RWPE1 (cell line): Measurements from ENCODE around the gene LAMC3.

ENCODE experiments used
- CTCF ChIA-PET: fragments of 350-600 bp; sonication (Branson Sonifier 250); formaldehyde crosslinking; extraction: SDS; loops from one replicate; lab custom pipeline; 2021; lab: Yijun Ruan, JAX
- POLR2A ChIA-PET: fragments of 400-600 bp; formaldehyde crosslinking; extraction: SDS; loops from one replicate; lab custom pipeline; 2020; ENCODE audit warnings: antibody characterized with exemption; ENCODE audit not compliant: low non-redundant PET; lab: Yijun Ruan, JAX
- DNase-seq: peaks from one replicate; pipeline ENCODE4 v3.0.0; 2012; ENCODE audit warnings: low spot score
- H3K27ac ChIP-seq: fragments of 450-650 bp; 2 replicates; pipeline ENCODE4 v1.5.1; 2017
- TF ChIP-seq, protein P1 (sequence below): fragments of 450-650 bp; conservative IDR thresholded peaks from 2 replicates; pipeline ENCODE4 v1.5.1; 2017; ENCODE audit warnings: low read depth, mild to moderate bottlenecking

The LAMC3 gene

DNA sequence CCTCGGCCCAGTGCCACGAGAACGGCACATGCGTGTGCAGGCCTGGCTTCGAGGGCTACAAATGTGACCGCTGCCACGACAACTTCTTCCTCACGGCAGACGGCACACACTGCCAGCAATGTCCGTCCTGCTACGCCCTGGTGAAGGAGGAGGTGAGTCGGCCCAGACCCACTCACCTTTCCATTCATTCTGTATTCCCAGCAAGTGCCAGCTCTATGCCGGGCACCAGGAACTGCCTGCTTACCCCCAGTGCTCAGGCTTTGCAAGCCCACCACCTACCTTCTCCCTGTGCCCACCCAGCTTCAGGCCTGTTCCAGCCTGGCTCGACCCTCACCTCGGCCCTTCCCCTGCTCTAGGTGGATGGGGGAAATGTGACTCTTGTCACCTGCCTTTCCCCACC is 60.7 kb downstream of the LAMC3 start:
- DNase-seq: no peak
- H3K27ac ChIP-seq: no peak overlapping the region
- CTCF ChIA-PET: no interaction called here
- TF ChIP-seq, protein P1, sequence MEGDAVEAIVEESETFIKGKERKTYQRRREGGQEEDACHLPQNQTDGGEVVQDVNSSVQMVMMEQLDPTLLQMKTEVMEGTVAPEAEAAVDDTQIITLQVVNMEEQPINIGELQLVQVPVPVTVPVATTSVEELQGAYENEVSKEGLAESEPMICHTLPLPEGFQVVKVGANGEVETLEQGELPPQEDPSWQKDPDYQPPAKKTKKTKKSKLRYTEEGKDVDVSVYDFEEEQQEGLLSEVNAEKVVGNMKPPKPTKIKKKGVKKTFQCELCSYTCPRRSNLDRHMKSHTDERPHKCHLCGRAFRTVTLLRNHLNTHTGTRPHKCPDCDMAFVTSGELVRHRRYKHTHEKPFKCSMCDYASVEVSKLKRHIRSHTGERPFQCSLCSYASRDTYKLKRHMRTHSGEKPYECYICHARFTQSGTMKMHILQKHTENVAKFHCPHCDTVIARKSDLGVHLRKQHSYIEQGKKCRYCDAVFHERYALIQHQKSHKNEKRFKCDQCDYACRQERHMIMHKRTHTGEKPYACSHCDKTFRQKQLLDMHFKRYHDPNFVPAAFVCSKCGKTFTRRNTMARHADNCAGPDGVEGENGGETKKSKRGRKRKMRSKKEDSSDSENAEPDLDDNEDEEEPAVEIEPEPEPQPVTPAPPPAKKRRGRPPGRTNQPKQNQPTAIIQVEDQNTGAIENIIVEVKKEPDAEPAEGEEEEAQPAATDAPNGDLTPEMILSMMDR: no peak
- POLR2A ChIA-PET: no interaction called here

DNA sequence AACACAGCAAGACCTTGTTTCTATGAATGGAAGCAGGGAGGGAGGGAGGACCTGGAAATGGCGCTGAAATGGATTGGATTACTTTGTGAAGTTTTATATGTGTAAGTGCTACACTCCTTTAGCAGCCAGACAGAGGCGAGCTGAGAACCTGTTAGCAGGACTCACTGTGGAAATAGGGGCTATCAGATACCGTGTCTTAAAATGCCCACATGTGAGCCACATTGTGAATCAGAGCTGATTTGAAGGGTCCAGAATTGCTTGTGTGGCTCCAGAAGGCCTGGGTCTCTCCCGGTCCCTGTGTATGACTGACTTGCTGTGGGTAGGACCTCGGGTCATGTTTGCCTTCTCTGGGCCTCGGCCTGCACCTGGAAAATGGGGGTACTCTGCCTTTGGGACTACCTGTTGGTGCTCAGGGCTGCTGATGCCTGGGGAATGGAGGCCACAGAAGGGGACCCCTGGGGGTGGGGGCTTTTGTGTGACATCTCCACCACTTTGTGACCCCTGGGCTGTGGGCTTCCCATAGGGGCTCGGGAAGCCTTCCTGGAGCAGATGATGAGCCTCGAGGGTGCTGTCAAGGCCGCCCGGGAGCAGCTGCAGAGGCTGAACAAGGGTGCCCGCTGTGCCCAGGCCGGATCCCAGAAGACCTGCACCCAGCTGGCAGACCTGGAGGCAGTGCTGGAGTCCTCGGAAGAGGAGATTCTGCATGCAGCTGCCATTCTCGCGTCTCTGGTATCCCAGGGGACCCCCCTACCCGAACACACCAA is 63.3 kb downstream of the LAMC3 start:
- ChIA-PET POLR2A (no interaction called here), CTCF (interaction anchor here (0.6 to 1.2 kb wide), 2 partner anchors 10 to 1550 kb away, joined by 3 to 5 read pairs; no protein-coding TSS in a partner anchor)
- H3K27ac ChIP-seq: no peak overlapping the region
- TF ChIP-seq, protein P1: no peak
- DNase-seq: no peak

DNA sequence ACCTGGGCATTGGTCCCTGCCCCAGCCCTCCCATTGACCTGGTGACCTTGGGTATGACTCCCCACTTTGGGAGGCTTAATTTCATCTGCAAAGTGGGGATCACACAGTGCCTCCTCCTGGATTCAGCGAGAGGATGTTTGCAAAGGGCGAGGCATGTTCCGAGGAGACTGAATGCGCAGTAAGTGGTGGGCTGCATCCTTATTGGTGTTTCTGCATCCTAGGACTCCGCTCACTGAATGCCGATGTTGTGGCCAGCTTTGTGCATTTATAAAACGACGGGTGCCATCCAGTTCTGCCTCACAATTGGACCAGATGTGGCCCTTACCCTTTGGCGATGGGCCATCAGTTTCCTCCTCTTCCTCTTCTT is 63.9 kb downstream of the LAMC3 start:
- no peak for DNase-seq
- H3K27ac ChIP-seq: no peak overlapping the region
- TF ChIP-seq, protein P1: no peak
- CTCF ChIA-PET: interaction anchor here (0.6 to 1.2 kb wide), 3 partner anchors 10 to 277 kb away, joined by 3 to 5 read pairs (median 4); no protein-coding TSS in a partner anchor
- POLR2A ChIA-PET: no interaction called here

DNA sequence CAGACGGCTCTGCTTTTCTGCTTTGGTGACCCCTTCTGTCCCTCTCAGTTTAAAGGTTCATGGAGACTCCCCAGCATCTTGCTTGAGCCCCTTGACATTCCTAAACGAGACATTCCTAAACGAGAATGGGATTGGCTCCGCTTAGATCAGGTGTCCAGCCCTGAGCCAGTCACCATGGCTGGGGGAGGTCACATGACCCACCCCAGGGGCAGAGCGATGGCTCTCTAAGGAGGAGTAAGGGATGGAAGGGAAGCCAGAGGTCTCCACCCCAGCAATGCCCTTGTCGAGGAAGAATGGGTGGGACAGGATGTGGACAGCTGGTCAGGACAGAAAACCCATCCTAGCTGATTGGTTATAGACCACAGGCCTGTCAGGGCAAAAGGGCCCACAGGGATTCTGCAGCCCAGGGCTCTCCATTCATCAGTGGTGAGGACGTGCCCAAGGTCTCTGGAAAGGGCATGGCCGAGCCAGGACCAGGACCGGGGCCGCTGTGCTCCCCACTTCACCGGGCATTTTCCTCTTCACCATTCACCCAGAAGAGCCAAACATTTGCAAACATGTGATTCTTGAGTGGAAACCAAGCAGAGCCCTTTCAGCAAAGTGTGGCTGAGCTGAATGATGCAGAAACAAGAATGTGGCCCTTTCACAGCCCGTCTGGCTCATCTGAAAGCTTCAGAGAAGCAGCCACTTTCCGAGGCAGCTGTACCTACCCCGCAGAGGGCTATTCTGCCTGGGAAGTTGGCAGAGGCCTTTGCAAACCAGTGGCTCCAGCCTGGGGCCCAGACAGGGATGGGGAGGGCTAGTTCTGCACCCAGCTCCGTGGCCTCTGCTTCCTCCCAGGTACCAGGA is 67.6 kb downstream of the LAMC3 start:
- DNase-seq: no peak
- TF ChIP-seq, protein P1: no peak
- no peak overlapping the region for H3K27ac ChIP-seq
- ChIA-PET CTCF (interaction anchor here (1.5 kb wide), 1 partner anchor 30 kb away, joined by 3 read pairs; no protein-coding TSS in a partner anchor), POLR2A (no interaction called here)

DNA sequence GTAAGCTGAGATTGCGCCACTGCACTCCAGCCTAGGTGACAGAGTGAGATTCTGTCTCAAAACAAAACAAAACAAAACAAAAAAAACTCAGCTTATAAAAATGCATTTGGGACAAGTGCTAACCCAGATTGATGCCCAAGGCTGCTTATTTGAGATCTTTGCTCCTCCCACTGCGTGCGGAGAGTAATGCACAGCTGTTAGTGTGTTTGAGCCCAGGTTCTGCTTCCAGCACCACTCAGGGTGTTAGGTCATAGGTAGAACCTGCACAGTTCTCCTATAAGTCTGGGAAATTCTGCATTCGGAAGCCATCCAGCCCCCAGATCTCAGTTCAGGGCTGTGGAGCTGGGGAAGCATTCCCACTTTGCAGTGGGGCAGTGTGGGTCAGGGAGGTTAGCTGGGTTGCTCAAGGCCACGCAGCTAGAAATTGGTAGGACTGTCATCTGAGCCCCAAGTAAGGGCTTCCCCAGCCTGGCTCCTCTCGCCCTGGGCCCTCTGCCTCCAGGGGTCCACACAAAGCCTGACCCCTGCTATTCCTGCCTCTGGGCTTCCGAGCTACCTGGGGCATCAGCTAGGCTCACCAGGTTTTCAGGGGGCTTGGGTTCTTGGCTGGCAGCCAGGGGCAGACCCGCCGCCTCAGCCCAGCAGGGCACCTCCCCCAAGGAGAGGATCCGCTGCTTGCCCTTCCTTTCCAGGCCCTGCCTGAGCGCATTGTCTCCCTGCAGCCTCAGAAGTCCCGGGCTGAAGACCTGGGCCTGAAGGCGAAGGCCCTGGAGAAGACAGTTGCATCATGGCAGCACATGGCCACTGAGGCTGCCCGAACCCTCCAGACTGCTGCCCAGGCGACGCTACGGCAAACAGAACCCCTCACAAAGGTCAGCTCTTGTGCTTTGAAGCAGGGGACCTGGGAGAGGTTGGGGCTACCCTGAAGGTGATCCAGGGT is 69.7 kb downstream of the LAMC3 start:
- POLR2A ChIA-PET: no interaction called here
- CTCF ChIA-PET: interaction anchor here (0.6 to 1.0 kb wide), 3 partner anchors 21 to 258 kb away, joined by 3 to 4 read pairs (median 3); no protein-coding TSS in a partner anchor
- no peak overlapping the region for H3K27ac ChIP-seq
- TF ChIP-seq, protein P1: no peak
- no peak for DNase-seq

DNA sequence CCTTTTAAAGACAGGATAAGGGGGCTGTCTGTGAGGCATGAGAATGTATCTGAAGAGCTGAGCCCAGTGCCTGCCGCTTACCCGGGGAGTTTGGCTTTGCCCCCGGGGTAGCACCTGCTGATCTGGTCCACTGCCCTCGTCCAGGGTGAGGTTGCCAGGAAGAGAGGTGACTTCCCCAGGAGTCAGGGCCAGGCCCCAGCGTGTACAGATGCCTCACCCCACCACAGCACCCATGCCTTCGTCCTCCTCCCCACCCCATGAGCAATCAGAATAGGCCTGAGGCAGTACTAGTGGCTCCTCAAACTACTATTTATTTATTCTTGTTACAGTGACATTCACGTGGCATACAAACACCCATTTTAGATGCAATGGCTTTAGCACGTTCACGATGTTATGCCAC is 71.6 kb downstream of the LAMC3 start:
- peak; percentile 79 for DNase-seq
- POLR2A ChIA-PET: no interaction called here
- CTCF ChIA-PET: no interaction called here
- no peak overlapping the region for H3K27ac ChIP-seq
- TF ChIP-seq, protein P1: no peak
